Measurements from ENCODE around the gene MCM5.

DNA sequence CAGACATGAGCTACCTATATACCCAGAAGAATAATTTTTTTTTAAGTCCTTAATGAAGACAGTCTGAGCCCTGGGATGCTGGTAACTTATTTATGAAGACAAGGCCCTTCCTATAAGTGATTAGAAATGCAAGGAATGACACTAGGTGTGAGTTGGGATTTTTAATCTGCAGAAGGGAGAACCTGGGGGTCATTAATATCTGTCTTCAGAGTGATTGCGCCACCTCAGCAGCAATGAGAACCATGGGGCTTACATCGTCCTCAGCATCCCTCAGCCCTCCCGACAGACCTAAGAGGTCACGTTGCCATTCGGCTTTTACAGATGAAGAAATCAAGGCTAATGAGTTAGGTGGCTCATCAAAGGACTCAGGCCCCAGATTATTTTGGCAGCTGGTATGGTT, 55.6 kb downstream of the MCM5 start:
- TF ChIP-seq, protein P1, sequence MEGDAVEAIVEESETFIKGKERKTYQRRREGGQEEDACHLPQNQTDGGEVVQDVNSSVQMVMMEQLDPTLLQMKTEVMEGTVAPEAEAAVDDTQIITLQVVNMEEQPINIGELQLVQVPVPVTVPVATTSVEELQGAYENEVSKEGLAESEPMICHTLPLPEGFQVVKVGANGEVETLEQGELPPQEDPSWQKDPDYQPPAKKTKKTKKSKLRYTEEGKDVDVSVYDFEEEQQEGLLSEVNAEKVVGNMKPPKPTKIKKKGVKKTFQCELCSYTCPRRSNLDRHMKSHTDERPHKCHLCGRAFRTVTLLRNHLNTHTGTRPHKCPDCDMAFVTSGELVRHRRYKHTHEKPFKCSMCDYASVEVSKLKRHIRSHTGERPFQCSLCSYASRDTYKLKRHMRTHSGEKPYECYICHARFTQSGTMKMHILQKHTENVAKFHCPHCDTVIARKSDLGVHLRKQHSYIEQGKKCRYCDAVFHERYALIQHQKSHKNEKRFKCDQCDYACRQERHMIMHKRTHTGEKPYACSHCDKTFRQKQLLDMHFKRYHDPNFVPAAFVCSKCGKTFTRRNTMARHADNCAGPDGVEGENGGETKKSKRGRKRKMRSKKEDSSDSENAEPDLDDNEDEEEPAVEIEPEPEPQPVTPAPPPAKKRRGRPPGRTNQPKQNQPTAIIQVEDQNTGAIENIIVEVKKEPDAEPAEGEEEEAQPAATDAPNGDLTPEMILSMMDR (IDR thresholded peaks at IDR 0.05 in 2 of 3, conservative IDR thresholded peaks at IDR 0.05 in 1 of 3; ENCODE audit: borderline replicate concordance in 1 of 3, insufficient read depth in 1 of 3, low read depth in 2 of 3, low read length in 2 of 3): no peak
- TF ChIP-seq ZNF274 (IDR thresholded peaks at IDR 0.05; ENCODE audit: low read depth, low read length) (no peak), POLR2A (IDR thresholded peaks at IDR 0.05; ENCODE audit: borderline replicate concordance, extremely low read depth, insufficient read depth, insufficient read length) (no peak), EZH2 (IDR thresholded peaks at IDR 0.05) (no peak), SIN3A (IDR thresholded peaks at IDR 0.05; ENCODE audit: low read depth) (no peak), SRF (IDR thresholded peaks at IDR 0.05; ENCODE audit: low read depth) (no peak), EGR1 (IDR thresholded peaks at IDR 0.05; ENCODE audit: low read depth) (no peak), POLR2AphosphoS5 (IDR thresholded peaks at IDR 0.05; ENCODE audit: low read depth, low read length) (no peak), CBX3 (IDR thresholded peaks at IDR 0.05; ENCODE audit: low read depth) (no peak), JUND (IDR thresholded peaks at IDR 0.05) (no peak)

Data from HCT116 (cell line).